ENCODE measurements around the gene CTDSPL2. TPM values are rescaled to one million over a fixed set of nuclear protein-coding genes. Genes with fewer than 3 reads are reported as not detected.

Gene CTDSPL2
- polyA plus RNA-seq, 1 donor from 2014 or later = 78.1 TPM

GRCh38 chr15:44519537-44519936, 92.1 kb downstream of the CTDSPL2 start:
- Histone ChIP-seq H3K79me2 (replicated peaks; ENCODE audit: insufficient read depth, low read length) (no peaks in the 10 kb centered on the region), H2AFZ (ENCODE audit: low read depth, low read length) (no peak overlapping the region), H3K4me2 (ENCODE audit: low read length) (no peak overlapping the region), H3K27me3 (ENCODE audit: insufficient read depth, low read depth, low read length) (no peaks in the 10 kb centered on the region), H3K27ac (ENCODE audit: low read length) (no peak overlapping the region), H3K9ac (ENCODE audit: low read length) (no peak overlapping the region), H3K9me2 (ENCODE audit: insufficient read depth, low read length) (no peaks in the 10 kb centered on the region), H3K36me3 (ENCODE audit: insufficient read depth, low read length) (no peaks in the 10 kb centered on the region), H4K20me1 (ENCODE audit: insufficient read depth) (no peaks in the 10 kb centered on the region), H3K9me3 (ENCODE audit: low read length) (no peaks in the 10 kb centered on the region), H3F3A (ENCODE audit: insufficient read depth, low read length, poor library complexity, severe bottlenecking) (no peaks in the 10 kb centered on the region), H3K4me3 (ENCODE audit: low read length) (no peak overlapping the region)
- no peak for TF ChIP-seq POLR2AphosphoS5 (IDR thresholded peaks at IDR 0.05)
- TF ChIP-seq EZH2 (IDR thresholded peaks at IDR 0.05; ENCODE audit: borderline replicate concordance, insufficient read depth, low read length, poor library complexity, severe bottlenecking) = no peak
- TF ChIP-seq MXI1 (conservative IDR thresholded peaks at IDR 0.05; ENCODE audit: poor library complexity, severe bottlenecking) = no peak
- no peak for TF ChIP-seq REST (IDR thresholded peaks at IDR 0.05; ENCODE audit: borderline replicate concordance)
- TF ChIP-seq SMC3 (conservative IDR thresholded peaks at IDR 0.05; ENCODE audit: poor library complexity) = no peak
- no peak for TF ChIP-seq RAD21 (conservative IDR thresholded peaks at IDR 0.05)
- no peak for TF ChIP-seq CTCF (IDR thresholded peaks at IDR 0.05; ENCODE audit: poor library complexity, severe bottlenecking)
- TF ChIP-seq EP300 (conservative IDR thresholded peaks at IDR 0.05; ENCODE audit: poor library complexity, severe bottlenecking) = no peak
- no peak for TF ChIP-seq TAF1 (IDR thresholded peaks at IDR 0.05; ENCODE audit: low read depth)

- Histone ChIP-seq H3K79me2 (replicated peaks; ENCODE audit: insufficient read depth, low read length) (no peaks in the 10 kb centered on the region), H3K9me2 (ENCODE audit: insufficient read depth, low read length) (no peaks in the 10 kb centered on the region), H3F3A (ENCODE audit: insufficient read depth, low read length, poor library complexity, severe bottlenecking) (no peaks in the 10 kb centered on the region), H2AFZ (ENCODE audit: low read depth, low read length) (no peak overlapping the region), H3K36me3 (ENCODE audit: insufficient read depth, low read length) (peaks cover 6% of the 10 kb centered on the region), H3K9ac (ENCODE audit: low read length) (no peak overlapping the region), H3K27me3 (ENCODE audit: insufficient read depth, low read depth, low read length) (no peaks in the 10 kb centered on the region), H3K4me3 (ENCODE audit: low read length) (no peak overlapping the region), H3K27ac (ENCODE audit: low read length) (no peak overlapping the region), H3K4me2 (ENCODE audit: low read length) (no peak overlapping the region), H3K9me3 (ENCODE audit: low read length) (no peaks in the 10 kb centered on the region), H4K20me1 (ENCODE audit: insufficient read depth) (no peaks in the 10 kb centered on the region)
- TF ChIP-seq TAF1 (IDR thresholded peaks at IDR 0.05; ENCODE audit: low read depth) (no peak), REST (IDR thresholded peaks at IDR 0.05; ENCODE audit: borderline replicate concordance) (no peak), EP300 (conservative IDR thresholded peaks at IDR 0.05; ENCODE audit: poor library complexity, severe bottlenecking) (no peak), RAD21 (conservative IDR thresholded peaks at IDR 0.05) (no peak), MXI1 (conservative IDR thresholded peaks at IDR 0.05; ENCODE audit: poor library complexity, severe bottlenecking) (no peak), SMC3 (conservative IDR thresholded peaks at IDR 0.05; ENCODE audit: poor library complexity) (no peak), CTCF (IDR thresholded peaks at IDR 0.05; ENCODE audit: poor library complexity, severe bottlenecking) (no peak), EZH2 (IDR thresholded peaks at IDR 0.05; ENCODE audit: borderline replicate concordance, insufficient read depth, low read length, poor library complexity, severe bottlenecking) (no peak)
These were observed 97.6 kb downstream of the CTDSPL2 start for GRCh38 chr15:44525018-44525417.

All from neural cell (in vitro differentiated cells).